Esophagus mucosa (tissue), 1 donor: Measurements from ENCODE around the gene CD83. TPM values are rescaled to one million over a fixed set of nuclear protein-coding genes. Genes with fewer than 3 reads are reported as not detected.
"Not testable (repeated sequence)": the region's sequence is repeated elsewhere in the genome, so short reads cannot be mapped to it uniquely, and the experiment has no call there.

ENCODE experiments used
- ATAC-seq: fragments of 200-7000 bp; cut with Tn5 transposase; one replicate; pipeline ENCODE4 v1.9.1; 2020
- total RNA-seq: library from RNA; stranded (reverse); gene quantifications from one replicate; pipeline ENCODE4 v1.2.4, GENCODE V29; 2023
- donor health status: DM: yes; HTN: yes; CAD: no.

The CD83 gene
- total RNA-seq: 0.48 TPM

- peak; percentile 91 for ATAC-seq
Observed at GRCh38 chr6:14117158-14118090, at the start of gene CD83. Gene CD83 (plus strand): TSS chr6:14117772. CDS start chr6:14117812, 40 bp downstream.

- peak; percentile 57 for ATAC-seq
Observed at GRCh38 chr6:14068133-14068532, 49.4 kb upstream of the CD83 start.

- no peak for ATAC-seq
Observed at GRCh38 chr6:14068623-14069022, 48.9 kb upstream of the CD83 start.

- ATAC-seq: no peak
Observed at GRCh38 chr6:14070457-14070856, 47.1 kb upstream of the CD83 start.

- no peak for ATAC-seq
Observed at GRCh38 chr6:14072084-14072483, 45.5 kb upstream of the CD83 start.

GRCh38 chr6:14073561-14074354, 43.8 kb upstream of the CD83 start:
- not testable (repeated sequence) for ATAC-seq

- peak; percentile 11 for ATAC-seq
Observed at GRCh38 chr6:14074476-14075094, 43.0 kb upstream of the CD83 start.

GRCh38 chr6:14075095-14075503, 42.5 kb upstream of the CD83 start:
- ATAC-seq: peak; percentile 78

GRCh38 chr6:14077193-14077867, 40.2 kb upstream of the CD83 start:
- no peak for ATAC-seq

GRCh38 chr6:14079433-14079832, 38.1 kb upstream of the CD83 start:
- ATAC-seq: peak; percentile 74

GRCh38 chr6:14079971-14080370, 37.6 kb upstream of the CD83 start:
- ATAC-seq: no peak

- no peak for ATAC-seq
Observed at GRCh38 chr6:14081126-14081525, 36.4 kb upstream of the CD83 start.

- no peak for ATAC-seq
Observed at GRCh38 chr6:14082771-14083170, 34.8 kb upstream of the CD83 start.

GRCh38 chr6:14083262-14083661, 34.3 kb upstream of the CD83 start:
- ATAC-seq: no peak

GRCh38 chr6:14083751-14084150, 33.8 kb upstream of the CD83 start:
- ATAC-seq: no peak

GRCh38 chr6:14084388-14084787, 33.2 kb upstream of the CD83 start:
- no peak for ATAC-seq

GRCh38 chr6:14085176-14085787, 32.3 kb upstream of the CD83 start:
- peak; percentile 93 for ATAC-seq

GRCh38 chr6:14086701-14087100, 30.9 kb upstream of the CD83 start:
- no peak for ATAC-seq

GRCh38 chr6:14088600-14089192, 28.9 kb upstream of the CD83 start:
- peak; percentile 45 for ATAC-seq

GRCh38 chr6:14089224-14089623, 28.3 kb upstream of the CD83 start:
- ATAC-seq: no peak

- no peak for ATAC-seq
Observed at GRCh38 chr6:14091339-14091978, 26.1 kb upstream of the CD83 start.
